ENCODE measurements around the gene EPHA10.

GRCh38 chr1:37708471-37708870 is 56.4 kb downstream of the EPHA10 start:
- TF ChIP-seq CTCF (IDR thresholded peaks at IDR 0.05) (no peak), POLR2AphosphoS5 (IDR thresholded peaks at IDR 0.05) (no peak), POLR2A (IDR thresholded peaks at IDR 0.05) (no peak)
